HG02885 (cell line): Measurements from ENCODE around the gene PEA15.

ENCODE experiments used
- ATAC-seq: cut with Tn5 transposase; IDR thresholded peaks from one replicate; pipeline ENCODE4 v1.9.1; 2021; ENCODE audit warnings: mild to moderate bottlenecking; ENCODE audit not compliant: unreplicated experiment, poor library complexity

Gene PEA15

GRCh38 chr1:160207118-160207650 is 2.0 kb downstream of the PEA15 start:
- no peak for ATAC-seq

GRCh38 chr1:160207771-160208556 is 2.8 kb downstream of the PEA15 start:
- ATAC-seq = no peak

GRCh38 chr1:160208557-160209320 is 3.6 kb downstream of the PEA15 start:
- no peak for ATAC-seq

- no peak for ATAC-seq
Observed at GRCh38 chr1:160209321-160210046, 4.3 kb downstream of the PEA15 start.

- no peak for ATAC-seq
Observed at GRCh38 chr1:160210561-160210960, 5.4 kb downstream of the PEA15 start.

GRCh38 chr1:160211046-160211790 is 6.0 kb downstream of the PEA15 start:
- no peak for ATAC-seq

GRCh38 chr1:160214481-160215140 is 9.4 kb downstream of the PEA15 start:
- ATAC-seq = no peak

GRCh38 chr1:160216301-160216700 is 11.1 kb downstream of the PEA15 start:
- ATAC-seq = no peak

GRCh38 chr1:160217481-160218051 is 12.4 kb downstream of the PEA15 start:
- no peak for ATAC-seq

GRCh38 chr1:160219062-160219929 is 14.1 kb downstream of the PEA15 start:
- no peak for ATAC-seq

GRCh38 chr1:160220301-160220700 is 15.1 kb downstream of the PEA15 start:
- no peak for ATAC-seq

GRCh38 chr1:160221089-160221488 is 15.9 kb downstream of the PEA15 start:
- no peak for ATAC-seq

- no peak for ATAC-seq
Observed at GRCh38 chr1:160222546-160222945, 17.4 kb downstream of the PEA15 start.

GRCh38 chr1:160224606-160225005 is 19.4 kb downstream of the PEA15 start:
- ATAC-seq = no peak

GRCh38 chr1:160225345-160225744 is 20.2 kb downstream of the PEA15 start:
- ATAC-seq = no peak

- ATAC-seq = no peak
Observed at GRCh38 chr1:160226623-160227022, 21.4 kb downstream of the PEA15 start.

GRCh38 chr1:160227034-160227433 is 21.9 kb downstream of the PEA15 start:
- ATAC-seq = no peak

- ATAC-seq = no peak
Observed at GRCh38 chr1:160227561-160227960, 22.4 kb downstream of the PEA15 start.
